DMS 273 treated with DMSO at 0.1 percent for 48 hours (cell line): ENCODE measurements around the gene CARD8.
"Not testable (repeated sequence)": the region's sequence is repeated elsewhere in the genome, so short reads cannot be mapped to it uniquely, and the experiment has no call there.

Experiments used
- DNase-seq: peaks from one replicate; lab custom pipeline; 2025; lab: John Stamatoyannopoulos, UW

The CARD8 gene

DNA sequence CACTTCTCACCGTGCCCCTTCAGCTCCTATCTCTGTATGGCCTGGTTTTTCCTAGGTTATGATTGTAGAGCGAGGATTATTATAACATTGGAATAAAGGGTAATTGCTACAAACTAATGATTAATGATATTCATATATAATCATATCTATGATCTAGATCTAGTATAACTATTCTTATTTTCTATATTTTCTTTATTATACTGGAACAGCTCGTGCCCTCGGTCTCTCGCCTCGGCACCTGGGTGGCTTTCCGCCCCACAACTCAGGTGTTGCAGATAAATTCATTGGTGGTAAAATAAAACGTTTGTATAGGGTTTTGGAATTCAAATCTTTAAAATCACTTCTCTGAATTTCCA is 4.6 kb upstream of the CARD8 start:
- DNase-seq = not testable (repeated sequence)

DNA sequence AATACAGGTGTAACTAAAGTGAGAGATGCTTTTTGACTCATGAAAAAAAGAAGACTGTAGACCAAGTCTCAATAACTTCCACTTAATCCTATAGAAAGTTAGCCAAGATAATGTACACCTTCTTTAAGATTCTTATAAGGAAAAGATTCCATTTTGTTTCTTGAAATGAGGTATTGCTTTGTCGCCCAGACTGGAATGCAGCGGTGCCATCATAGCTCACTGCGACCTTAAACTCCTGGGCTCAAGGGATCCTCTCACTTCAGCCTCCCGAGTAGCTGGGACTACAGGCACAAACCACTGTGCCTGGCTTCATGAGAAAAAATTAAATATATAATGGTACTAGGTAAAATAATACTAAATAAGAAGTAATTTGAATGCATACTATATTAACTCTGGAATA is 3.3 kb upstream of the CARD8 start:
- DNase-seq = not testable (repeated sequence)

DNA sequence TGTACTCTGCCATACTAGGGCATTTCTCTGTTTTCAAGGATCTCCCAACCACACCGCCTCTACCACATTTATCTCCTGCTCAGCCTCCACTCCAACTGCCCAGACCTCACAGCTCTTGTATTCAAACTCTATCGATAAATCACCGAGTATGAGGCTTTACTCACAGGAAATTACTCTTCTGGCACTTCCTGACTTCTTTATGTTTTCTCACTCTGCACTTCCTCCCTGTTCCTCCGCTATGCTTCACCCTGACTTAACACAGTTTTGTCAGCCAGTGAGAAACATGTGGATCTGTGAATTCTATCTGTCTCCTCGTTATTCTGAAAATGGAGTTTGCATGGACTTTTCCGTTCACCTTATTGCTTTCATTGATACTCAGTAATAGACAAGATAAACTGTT is 2.6 kb upstream of the CARD8 start:
- no peak for DNase-seq

DNA sequence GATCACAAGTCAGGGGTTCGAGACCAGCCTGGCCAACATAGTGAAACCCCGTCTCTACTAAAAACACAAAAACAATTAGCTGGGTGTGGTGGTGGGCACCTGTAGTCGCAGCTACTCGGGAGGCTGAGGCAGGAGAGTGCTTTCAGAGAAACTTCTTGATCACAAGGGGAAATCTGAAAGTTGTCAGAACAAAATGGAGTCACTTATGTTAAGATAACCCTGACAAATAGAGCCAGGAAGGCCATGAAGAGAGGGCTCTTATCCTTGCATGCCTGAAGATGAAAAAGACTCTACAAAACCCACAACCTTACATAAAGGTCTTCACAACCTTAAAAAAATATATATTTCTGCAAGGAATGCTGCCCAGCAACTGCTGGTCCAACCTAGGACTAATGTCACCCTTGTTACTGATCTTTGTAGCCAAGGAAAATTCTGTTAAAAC is 1.2 kb downstream of the CARD8 start:
- DNase-seq = no peak

DNA sequence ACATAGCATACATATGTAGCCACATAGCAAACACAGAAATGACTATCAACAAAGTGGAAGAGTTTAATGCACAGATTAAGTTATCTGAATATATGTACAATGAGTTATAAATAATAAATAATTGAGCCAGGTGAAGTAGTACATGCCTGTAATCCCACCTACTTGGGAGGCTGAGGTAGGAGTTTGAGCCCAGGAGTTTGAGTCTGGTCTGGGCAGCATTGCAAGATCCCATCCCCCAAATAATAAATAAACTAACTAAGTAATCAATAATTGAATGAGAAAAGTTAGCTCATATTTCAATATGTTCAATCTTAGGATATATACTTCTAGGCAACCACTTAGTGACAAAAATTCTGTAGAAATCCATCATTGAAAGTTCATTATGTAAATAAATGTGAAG is 1.7 kb downstream of the CARD8 start:
- DNase-seq = no peak

DNA sequence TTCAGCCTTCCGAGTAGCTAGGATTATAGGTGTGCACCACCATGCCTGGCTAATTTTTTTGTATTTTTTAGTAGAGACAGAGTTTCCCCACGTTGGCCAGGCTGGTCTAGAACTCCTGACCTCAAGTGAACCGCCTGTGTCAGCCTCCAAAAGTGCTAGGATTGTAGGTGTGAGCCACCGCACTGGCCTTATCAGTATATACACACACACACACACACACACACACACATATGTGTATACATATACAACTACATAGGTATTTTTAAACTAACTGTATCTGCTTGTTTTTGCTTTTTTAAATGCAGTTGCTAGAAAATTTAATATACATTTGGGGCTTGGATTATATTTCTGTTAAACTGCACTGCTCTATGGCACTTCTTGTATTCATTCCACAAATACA is 3.1 kb downstream of the CARD8 start:
- DNase-seq = no peak

DNA sequence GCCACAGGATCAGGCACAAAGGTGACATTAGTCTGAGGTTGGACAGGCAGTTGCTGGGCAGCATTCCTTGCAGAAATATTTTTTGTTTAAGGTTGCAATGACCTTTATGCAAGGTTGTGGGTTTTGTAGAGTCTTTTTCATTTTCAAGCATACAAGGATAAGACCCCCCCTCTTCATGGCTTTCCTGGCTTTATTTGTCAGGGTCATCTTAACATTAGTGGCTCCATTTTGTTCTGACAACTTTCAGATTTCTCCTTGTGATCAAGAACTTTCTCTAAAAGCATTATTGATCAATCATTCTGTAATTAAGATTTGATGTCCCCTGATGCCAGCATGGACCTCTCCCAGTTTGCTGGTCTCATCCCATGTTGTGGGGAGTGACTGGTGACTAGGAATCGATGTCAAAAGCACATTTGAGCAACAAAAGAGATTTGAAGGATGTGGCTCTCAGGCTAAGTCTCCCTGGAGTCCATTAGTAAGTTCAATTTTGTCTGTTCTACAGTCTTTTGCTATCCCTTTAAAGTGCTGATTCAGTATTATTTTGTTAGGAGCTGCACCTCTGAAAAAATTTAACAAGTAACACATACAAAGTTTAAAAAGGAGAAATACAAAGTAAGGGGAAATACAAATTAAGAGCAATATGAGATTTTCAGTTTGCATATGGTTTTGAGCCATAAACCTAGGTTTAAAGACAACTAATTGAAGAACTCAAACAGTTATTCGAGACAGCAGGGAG is 5.3 kb downstream of the CARD8 start:
- DNase-seq = no peak

DNA sequence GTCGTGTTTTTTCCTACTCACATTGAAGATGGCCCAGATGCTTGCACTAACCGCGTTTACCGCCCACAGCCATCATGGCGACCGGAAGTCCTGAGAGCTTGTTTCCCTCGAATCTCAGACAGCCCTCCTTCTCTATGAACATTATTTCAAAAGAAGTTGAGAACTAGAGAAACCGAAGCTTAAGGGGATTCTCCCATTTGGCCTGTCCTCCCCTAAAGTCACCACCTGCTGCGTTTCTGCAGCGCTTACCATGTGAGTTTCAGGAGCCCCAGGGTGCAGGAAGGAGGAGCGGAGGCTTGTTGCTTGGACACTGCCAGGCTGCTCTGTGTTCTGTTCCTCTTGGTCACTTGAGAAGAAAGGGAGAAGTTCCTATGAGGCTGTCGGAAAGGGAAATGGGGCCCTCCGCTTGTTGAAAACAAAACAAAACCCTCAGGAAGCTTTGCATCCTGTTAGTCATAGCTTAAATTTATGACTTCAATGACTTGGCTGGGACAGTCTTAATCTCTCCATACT is 6.2 kb downstream of the CARD8 start:
- DNase-seq = no peak

DNA sequence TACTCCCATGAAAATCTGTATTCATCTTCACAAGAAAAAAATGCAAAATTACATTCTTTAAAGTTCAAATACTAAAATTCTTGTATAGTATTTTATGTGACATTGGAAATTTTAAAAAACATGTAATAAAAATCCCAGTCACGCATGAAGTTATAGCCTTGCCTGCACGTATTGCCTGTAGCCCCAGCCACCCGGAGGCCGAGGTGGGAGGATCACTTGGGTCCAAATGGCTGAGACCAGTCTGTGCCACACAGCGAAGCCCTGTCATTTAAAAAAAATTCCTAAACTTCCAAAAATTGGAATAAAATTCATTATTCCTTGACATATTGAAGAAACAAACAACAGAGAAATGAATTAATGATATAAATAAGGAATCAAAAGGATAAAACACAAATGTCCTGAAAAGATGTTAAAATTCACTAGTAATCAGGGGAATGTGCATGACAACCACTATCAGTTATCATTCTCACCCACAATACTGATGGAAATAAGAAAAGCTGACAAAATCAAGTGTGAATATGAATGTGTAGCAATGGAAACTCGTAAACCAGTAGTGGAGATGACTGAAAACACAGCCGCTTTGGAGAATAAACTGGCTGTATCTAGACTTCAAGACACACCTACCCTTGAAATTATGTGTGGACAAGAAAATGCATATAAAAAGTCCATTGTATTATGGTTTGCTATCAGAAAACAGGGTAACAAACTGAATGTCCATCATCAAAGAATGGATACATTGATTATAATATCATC is 7.5 kb downstream of the CARD8 start:
- no peak for DNase-seq

DNA sequence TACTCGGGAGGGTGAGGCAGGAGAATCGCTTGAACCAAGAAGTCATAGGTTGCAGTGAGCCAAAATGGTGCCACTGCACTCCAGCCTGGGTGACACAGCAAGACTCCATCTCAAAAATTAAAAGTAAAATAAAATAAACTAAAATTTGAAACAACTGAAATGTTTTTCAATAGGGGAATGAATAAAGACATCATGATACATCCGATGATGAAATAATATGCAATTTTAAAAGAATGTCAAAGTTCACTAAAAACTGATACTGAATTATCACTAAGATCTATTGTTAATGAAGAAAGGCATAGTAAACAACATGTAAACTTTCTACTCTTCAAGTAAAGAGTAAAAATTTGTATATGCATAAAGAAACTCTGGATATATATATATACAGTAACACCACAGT is 8.5 kb downstream of the CARD8 start:
- DNase-seq = no peak

DNA sequence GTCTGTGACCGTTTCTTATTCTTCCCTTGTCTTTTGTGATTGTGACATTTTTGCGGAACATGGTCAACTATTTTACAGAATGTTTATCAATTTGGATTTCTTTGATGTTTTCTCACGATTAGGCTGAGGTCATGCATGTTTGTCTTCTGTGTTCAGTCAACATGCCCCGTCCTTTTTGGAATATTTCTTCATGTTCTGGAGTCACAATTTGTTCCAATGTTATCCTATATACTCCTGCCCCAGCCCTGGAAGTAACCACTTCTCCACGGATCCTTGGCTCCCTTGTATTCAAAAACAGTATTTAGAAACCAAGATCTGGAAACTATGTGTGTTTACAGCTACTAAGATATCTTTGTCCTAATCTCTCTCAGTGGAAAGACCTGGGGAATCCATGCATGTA is 9.6 kb downstream of the CARD8 start:
- DNase-seq = no peak

DNA sequence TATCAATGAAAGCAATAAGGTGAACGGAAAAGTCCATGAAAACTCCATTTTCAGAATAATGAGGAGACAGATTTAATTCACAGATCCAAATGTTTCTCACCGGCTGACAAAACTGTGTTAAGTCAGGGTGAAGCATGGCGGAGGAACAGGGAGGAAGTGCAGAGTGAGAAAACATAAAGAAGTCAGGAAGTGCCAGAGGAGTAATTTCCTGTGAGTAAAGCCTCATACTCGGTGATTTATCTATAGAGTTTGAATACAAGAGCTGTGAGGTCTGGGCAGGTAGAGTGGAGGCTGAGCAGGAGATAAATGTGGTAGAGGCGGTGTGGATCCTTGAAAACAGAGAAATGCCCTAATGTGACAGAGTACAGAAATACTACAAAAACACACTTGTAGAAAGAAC is 11.4 kb downstream of the CARD8 start:
- DNase-seq = no peak

DNA sequence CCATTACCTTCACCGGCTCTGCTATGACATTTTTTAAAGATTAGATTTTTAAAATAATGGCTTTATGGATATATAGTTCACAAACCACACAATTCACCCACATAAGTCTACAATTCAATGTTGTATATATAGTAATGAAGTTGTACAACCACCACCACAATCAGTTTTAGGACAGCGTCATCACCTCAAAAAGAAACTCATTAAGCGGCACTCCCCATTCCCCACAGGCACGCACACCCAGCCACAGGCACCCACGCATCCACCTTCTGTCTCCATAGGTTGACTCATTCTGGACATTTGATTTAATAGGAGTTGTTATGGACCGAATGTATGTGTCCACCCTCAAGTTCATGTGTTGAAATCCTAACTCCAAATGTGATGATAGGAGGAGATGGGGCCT is 13.9 kb downstream of the CARD8 start:
- not testable (repeated sequence) for DNase-seq

DNA sequence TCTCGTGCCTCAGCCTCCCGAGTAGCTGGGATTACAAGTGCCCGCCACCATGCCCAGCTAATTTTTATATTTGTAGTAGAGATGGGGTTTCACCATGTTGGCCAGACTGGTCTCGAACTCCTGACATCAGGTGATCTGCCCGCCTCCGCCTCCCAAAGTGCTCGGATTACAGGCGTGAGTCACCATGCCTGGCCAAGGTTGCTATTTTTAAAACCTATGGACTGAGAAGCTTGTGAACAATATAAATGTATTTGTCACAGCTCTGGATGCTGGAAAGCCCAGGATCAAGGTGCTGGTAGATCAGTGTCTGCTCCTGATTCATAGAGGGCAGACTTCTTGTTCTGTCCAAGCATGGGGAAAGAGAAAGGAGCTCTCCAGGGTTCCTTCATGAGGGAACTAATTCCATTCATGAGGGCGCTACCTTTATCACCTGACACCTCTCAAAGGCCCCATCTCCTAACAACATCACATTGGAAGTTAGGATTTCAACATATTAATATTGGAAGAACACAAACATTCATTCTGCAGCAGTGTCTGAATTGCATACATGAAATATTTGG is 16.1 kb downstream of the CARD8 start:
- no peak for DNase-seq

DNA sequence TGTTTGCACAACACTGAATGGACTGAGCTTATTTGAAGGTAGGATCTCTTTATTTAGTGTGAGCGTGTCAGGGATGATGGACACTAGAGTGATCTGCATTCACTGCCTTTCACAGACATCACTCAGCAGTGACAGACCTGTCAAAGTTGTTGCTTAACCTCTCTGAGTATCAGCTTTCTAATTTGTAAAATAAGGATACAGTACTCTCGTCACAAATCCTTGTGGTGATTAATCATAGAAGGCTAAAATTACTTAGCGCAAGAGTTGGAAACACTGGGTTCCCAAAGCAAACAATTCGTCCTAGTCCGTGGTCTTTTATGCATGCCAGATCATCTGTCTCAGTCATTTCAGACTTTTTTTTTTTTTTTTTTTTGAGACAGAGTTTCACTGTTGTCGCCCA is 16.6 kb downstream of the CARD8 start:
- no peak for DNase-seq

DNA sequence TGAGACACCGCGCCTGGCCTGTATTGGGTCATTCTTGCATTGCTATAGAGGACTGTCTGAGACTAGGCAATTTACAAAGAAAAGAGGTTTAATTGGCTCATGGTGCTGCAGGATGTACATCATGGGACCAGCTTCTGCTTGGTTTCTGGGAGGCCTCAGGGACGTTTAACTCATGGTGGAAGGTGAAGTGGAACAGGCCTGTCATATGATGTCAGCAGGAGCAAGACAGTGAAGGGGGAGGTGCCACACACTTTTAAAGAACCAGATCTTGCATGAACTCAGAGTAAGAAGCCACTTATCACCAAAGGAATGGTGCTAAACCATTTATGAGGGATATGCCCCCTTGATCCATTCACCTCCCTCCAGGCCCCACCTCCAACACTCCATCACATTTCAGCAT is 18.7 kb downstream of the CARD8 start:
- DNase-seq = no peak

DNA sequence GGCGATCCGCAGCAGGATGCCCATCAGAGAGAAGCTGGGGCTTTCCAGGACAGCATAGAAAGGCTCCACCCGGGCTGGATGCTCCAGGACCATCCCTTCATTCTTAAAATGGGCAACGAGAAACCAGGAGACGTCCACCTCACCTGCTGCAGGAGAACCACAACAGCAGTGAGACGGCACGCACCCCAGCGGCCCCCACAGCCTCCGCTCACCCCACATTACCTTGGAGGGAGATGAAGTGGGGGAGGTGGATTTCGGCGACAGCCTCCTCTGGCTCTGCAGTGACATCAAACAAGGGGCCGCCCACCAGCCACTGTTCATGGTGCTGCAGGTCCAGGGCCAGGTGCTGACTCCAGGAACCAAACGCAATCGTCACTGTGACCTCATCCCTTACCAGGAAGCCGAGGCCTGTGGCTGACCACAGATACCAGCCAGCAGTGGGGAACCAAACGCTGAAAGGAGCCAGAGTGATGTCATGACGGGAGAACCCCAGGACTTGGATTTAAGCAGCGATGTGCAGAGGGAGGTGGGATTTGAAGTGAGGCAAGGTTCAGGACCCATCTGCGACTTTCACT is 25.1 kb downstream of the CARD8 start:
- no peak for DNase-seq

DNA sequence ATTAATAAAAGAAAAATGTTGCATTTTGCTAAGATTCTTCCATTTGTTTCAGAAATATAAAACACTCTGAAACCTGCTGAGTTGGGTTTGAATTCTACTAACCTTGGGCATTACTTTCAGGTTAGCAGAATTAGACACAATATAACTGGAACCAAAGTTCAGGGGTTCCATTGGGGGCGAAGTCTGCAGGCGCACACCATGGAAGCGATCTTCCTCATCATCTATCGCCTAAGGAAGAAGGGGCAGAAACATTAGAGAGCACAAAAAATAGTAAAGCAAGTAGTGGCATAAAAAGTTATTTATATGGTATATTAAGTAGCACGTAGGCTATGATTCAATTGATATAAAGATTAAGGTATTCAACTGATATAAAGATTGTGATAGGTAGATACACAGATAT is 34.1 kb downstream of the CARD8 start:
- DNase-seq = no peak

DNA sequence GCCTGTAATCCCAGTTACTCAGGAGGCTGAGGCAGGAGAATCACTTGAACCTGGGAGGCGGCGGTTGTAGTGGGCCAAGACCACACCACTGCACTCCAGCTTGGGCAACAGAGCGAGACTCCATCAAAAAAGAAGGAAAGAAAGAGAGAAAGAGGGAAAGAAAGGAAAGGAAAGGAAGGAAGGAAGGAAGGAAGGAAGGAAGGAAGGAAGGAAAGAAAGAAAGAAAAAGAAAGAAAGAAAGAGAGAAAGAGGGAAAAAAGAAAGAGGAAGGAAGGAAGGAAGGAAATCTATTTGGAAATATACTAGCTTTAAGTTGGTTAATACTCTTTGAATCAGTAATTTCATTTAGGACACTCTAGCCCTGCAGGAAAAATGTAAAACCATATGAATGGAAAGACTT is 34.9 kb downstream of the CARD8 start:
- DNase-seq = not testable (repeated sequence)

DNA sequence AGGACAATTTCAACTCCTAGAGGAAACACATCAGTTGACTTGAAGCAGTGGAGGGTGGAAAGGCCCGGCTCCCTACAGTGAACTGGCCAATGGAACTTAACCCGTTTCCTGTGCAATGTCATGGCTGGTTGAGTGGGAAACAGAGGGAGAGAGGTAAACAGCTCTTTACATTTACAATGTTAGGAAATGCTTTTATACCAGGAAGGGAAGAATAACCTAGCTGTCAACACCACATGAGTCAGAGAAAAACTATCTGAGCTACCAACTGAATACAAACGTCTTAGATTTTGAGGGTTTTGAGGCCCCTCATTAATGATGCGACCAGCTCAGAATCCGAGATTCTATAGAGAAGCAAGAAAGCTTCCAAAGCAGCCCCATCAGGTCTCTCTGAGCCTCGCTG is 36.7 kb downstream of the CARD8 start:
- DNase-seq = no peak

DNA sequence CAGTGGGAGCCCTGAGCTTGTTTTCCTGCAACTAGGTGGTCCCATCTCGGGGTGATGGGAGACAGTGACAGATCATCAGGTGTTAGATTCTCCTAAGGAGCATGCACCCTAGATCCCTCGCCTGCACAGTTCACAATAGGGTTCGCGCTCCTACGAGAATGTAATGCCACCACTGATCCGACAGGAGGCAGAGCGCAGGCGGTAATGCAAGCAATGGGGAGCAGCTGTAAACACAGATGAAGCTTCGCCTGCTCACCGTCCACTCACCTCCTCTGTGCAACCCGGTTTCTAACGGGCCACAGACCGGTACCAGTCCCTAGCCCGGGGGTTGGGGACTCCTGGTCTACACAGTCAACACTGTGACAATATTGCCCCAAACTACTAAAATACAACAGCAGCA is 38.8 kb downstream of the CARD8 start:
- DNase-seq = no peak

DNA sequence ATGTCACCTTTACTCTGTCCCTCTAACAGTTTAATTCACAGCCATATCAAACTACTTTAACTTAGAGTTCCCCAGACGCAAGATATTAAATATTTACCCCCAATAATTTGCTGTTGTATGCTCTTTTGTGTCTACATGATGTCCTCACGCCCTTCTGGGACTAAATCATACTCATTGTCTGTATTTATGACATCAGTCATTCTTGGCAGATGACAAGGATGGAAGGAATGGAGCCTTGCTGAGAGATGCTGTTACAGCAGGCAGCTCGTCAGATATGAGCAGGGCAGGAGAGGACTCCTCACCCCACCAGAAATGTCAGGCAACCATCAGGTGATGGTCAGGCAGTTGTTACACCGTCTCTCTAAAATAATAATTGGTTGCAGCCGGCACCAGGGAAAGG is 41.8 kb downstream of the CARD8 start:
- no peak for DNase-seq

DNA sequence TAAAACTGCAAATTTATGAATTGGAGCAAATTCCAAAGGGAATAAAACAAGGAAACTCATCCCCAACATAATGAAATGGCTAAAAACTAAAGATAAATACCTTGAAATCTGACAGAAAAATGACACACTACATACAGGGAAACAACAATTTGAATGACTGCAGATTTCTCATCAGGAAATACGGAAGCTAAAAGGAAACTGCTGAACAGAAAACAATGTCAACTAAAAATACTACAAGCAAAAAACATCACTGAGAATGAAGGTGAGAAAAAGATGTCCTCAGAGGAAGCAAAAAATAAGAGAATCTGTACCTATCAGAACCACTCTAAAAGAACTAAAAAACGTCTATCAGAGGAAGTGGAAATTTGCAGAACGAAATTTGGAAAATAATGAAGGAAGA is 45.7 kb downstream of the CARD8 start:
- DNase-seq = no peak
